ENCODE data around the gene BRIP1.

The BRIP1 gene

GRCh38 chr17:61702450-61702849 is 160.9 kb downstream of the BRIP1 start:
- no peak overlapping the region for H3K4me3 ChIP-seq (ENCODE audit: extremely low read depth, insufficient read depth, low read length, poor library complexity, severe bottlenecking)
- no CpG with 5 or more reads among the region's 3 CpGs for WGBS, 2 experiments (ENCODE audit: insufficient coverage in 2 of 2)
- H3K36me3 ChIP-seq (ENCODE audit: control insufficient read depth, insufficient read depth, low read length): no peaks in the 10 kb centered on the region
- H3K27ac ChIP-seq (ENCODE audit: low read depth, low read length, severe bottlenecking): no peak overlapping the region
- H3K9me3 ChIP-seq (ENCODE audit: control insufficient read depth, low read length): peaks cover 16% of the 10 kb centered on the region
- no peaks in the 10 kb centered on the region for H3K4me1 ChIP-seq (ENCODE audit: control insufficient read depth, insufficient read depth, low read length, poor library complexity, severe bottlenecking)

GRCh38 chr17:61701978-61702377 is 161.3 kb downstream of the BRIP1 start:
- Histone ChIP-seq H3K36me3 (ENCODE audit: control insufficient read depth, insufficient read depth, low read length) (no peaks in the 10 kb centered on the region), H3K9me3 (ENCODE audit: control insufficient read depth, low read length) (peaks cover 16% of the 10 kb centered on the region), H3K4me1 (ENCODE audit: control insufficient read depth, insufficient read depth, low read length, poor library complexity, severe bottlenecking) (no peaks in the 10 kb centered on the region), H3K27ac (ENCODE audit: low read depth, low read length, severe bottlenecking) (no peak overlapping the region), H3K4me3 (ENCODE audit: extremely low read depth, insufficient read depth, low read length, poor library complexity, severe bottlenecking) (no peak overlapping the region)
- 100% methylated on average over 1 of the region's 1 CpG; no CpG with 5 or more reads in 1 of the 2 experiments for WGBS, 2 experiments (ENCODE audit: insufficient coverage in 2 of 2)

GRCh38 chr17:61701334-61701733 is 162.0 kb downstream of the BRIP1 start:
- peaks cover 16% of the 10 kb centered on the region for H3K9me3 ChIP-seq (ENCODE audit: control insufficient read depth, low read length)
- H3K27ac ChIP-seq (ENCODE audit: low read depth, low read length, severe bottlenecking): no peak overlapping the region
- no peaks in the 10 kb centered on the region for H3K4me1 ChIP-seq (ENCODE audit: control insufficient read depth, insufficient read depth, low read length, poor library complexity, severe bottlenecking)
- no CpG with 5 or more reads among the region's 1 CpG for WGBS, 2 experiments (ENCODE audit: insufficient coverage in 2 of 2)
- H3K36me3 ChIP-seq (ENCODE audit: control insufficient read depth, insufficient read depth, low read length): no peaks in the 10 kb centered on the region
- H3K4me3 ChIP-seq (ENCODE audit: extremely low read depth, insufficient read depth, low read length, poor library complexity, severe bottlenecking): no peak overlapping the region

DNA sequence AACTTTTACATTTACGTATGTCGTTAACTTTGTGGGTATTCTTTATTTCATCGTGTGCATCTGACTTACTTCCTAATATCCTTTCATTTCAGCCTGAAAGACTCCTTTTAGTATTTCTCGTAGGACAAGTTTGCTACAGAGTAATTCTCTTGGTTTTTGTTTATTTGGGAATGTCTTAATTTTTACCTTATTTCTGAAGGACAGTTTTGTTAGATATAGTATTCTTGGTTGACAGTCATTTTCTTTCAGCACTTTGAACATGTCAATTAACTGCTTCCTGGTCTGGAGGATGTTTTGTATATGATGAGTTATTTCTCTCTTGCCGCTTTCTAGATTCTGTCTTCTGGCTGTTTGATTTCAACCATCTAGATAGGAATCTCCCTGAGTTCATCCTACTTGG is 163.1 kb downstream of the BRIP1 start:
- no peak overlapping the region for H3K4me3 ChIP-seq (ENCODE audit: extremely low read depth, insufficient read depth, low read length, poor library complexity, severe bottlenecking)
- peaks cover 16% of the 10 kb centered on the region for H3K9me3 ChIP-seq (ENCODE audit: control insufficient read depth, low read length)
- 100% methylated on average over 1 of the region's 5 CpGs; no CpG with 5 or more reads in 1 of the 2 experiments for WGBS, 2 experiments (ENCODE audit: insufficient coverage in 2 of 2)
- H3K27ac ChIP-seq (ENCODE audit: low read depth, low read length, severe bottlenecking): no peak overlapping the region
- no peaks in the 10 kb centered on the region for H3K36me3 ChIP-seq (ENCODE audit: control insufficient read depth, insufficient read depth, low read length)
- no peaks in the 10 kb centered on the region for H3K4me1 ChIP-seq (ENCODE audit: control insufficient read depth, insufficient read depth, low read length, poor library complexity, severe bottlenecking)

DNA sequence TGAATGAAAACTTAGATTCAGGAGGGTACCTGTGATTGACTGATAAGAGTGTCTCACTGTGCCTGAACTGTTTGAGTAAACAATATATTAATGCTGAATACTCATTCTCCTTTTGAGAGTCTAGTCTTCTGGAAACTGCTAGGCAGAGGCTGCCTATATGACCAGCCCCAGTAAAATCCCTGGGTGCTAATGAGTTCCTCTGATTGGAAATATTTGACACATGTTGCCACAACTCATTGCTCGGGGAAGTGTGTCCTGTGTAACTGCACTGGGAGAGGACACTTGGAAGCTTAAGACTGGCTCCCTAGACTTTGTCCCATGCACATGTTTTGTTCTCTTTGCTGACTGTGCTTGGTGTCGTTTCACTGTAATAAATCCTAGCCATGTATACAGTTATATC is 163.6 kb downstream of the BRIP1 start:
- H3K4me1 ChIP-seq (ENCODE audit: control insufficient read depth, insufficient read depth, low read length, poor library complexity, severe bottlenecking): no peaks in the 10 kb centered on the region
- WGBS, 2 experiments (ENCODE audit: insufficient coverage in 2 of 2): 94 to 100% methylated on average over 1 to 2 of the region's 2 CpGs
- H3K36me3 ChIP-seq (ENCODE audit: control insufficient read depth, insufficient read depth, low read length): no peaks in the 10 kb centered on the region
- no peak overlapping the region for H3K27ac ChIP-seq (ENCODE audit: low read depth, low read length, severe bottlenecking)
- peaks cover 16% of the 10 kb centered on the region for H3K9me3 ChIP-seq (ENCODE audit: control insufficient read depth, low read length)
- H3K4me3 ChIP-seq (ENCODE audit: extremely low read depth, insufficient read depth, low read length, poor library complexity, severe bottlenecking): no peak overlapping the region

- H3K4me3 ChIP-seq (ENCODE audit: extremely low read depth, insufficient read depth, low read length, poor library complexity, severe bottlenecking): no peak overlapping the region
- H3K4me1 ChIP-seq (ENCODE audit: control insufficient read depth, insufficient read depth, low read length, poor library complexity, severe bottlenecking): no peaks in the 10 kb centered on the region
- H3K9me3 ChIP-seq (ENCODE audit: control insufficient read depth, low read length): peaks cover 16% of the 10 kb centered on the region
- no CpG with 5 or more reads among the region's 1 CpG for WGBS, 2 experiments (ENCODE audit: insufficient coverage in 2 of 2)
- H3K27ac ChIP-seq (ENCODE audit: low read depth, low read length, severe bottlenecking): no peak overlapping the region
- no peaks in the 10 kb centered on the region for H3K36me3 ChIP-seq (ENCODE audit: control insufficient read depth, insufficient read depth, low read length)
Observed at GRCh38 chr17:61699032-61699431, 164.3 kb downstream of the BRIP1 start.

DNA sequence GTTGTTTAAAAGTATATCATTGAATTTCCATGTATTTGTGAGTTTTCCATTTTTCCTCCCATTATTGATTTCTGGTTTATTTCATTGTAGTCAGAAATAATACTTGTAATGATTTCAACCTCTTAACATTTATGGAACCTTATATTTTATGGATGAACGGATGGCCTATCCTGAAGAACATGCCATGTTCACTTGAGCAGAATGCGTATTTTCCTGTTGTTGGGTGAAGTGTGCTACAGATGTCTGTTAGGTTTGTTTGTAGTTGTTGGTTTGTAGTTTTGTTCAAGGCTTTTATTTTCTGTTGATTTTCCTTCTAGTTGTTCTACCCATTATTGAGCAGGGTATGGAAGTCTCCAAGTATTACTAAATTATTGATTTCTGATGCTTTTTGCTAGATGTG is 165.1 kb downstream of the BRIP1 start:
- H3K4me1 ChIP-seq (ENCODE audit: control insufficient read depth, insufficient read depth, low read length, poor library complexity, severe bottlenecking): no peaks in the 10 kb centered on the region
- no peaks in the 10 kb centered on the region for H3K36me3 ChIP-seq (ENCODE audit: control insufficient read depth, insufficient read depth, low read length)
- H3K4me3 ChIP-seq (ENCODE audit: extremely low read depth, insufficient read depth, low read length, poor library complexity, severe bottlenecking): no peak overlapping the region
- WGBS, 2 experiments (ENCODE audit: insufficient coverage in 2 of 2): 100% methylated on average over 1 of the region's 2 CpGs; no CpG with 5 or more reads in 1 of the 2 experiments
- H3K27ac ChIP-seq (ENCODE audit: low read depth, low read length, severe bottlenecking): no peak overlapping the region
- H3K9me3 ChIP-seq (ENCODE audit: control insufficient read depth, low read length): peaks cover 11% of the 10 kb centered on the region

- Histone ChIP-seq H3K4me1 (ENCODE audit: control insufficient read depth, insufficient read depth, low read length, poor library complexity, severe bottlenecking) (no peaks in the 10 kb centered on the region), H3K27ac (ENCODE audit: low read depth, low read length, severe bottlenecking) (no peak overlapping the region), H3K9me3 (ENCODE audit: control insufficient read depth, low read length) (peaks cover 9% of the 10 kb centered on the region), H3K4me3 (ENCODE audit: extremely low read depth, insufficient read depth, low read length, poor library complexity, severe bottlenecking) (no peak overlapping the region), H3K36me3 (ENCODE audit: control insufficient read depth, insufficient read depth, low read length) (peaks cover 5% of the 10 kb centered on the region)
- no CpG with 5 or more reads among the region's 2 CpGs for WGBS, 2 experiments (ENCODE audit: insufficient coverage in 2 of 2)
Observed at GRCh38 chr17:61695779-61696337, 167.5 kb downstream of the BRIP1 start.

DNA sequence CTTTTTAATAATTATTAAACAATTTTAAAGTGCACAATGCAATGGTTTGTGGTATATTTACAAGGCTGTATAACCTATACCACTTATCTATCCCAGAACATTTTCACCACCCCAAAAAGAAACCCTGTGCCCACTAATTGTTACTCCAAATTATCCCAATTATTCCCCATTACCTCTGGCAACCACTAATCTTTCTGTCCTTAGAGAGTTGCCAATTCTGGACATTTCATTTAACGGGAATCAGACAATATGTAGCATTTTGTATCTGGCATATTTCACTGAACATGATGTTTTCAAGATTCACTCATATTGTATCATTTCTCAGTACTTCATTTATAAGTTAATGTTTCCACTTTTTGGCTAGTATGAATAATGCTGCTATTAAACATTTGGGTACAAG is 169.2 kb downstream of the BRIP1 start:
- Histone ChIP-seq H3K4me3 (ENCODE audit: extremely low read depth, insufficient read depth, low read length, poor library complexity, severe bottlenecking) (no peak overlapping the region), H3K9me3 (ENCODE audit: control insufficient read depth, low read length) (no peaks in the 10 kb centered on the region), H3K27ac (ENCODE audit: low read depth, low read length, severe bottlenecking) (no peak overlapping the region), H3K36me3 (ENCODE audit: control insufficient read depth, insufficient read depth, low read length) (peaks cover 9% of the 10 kb centered on the region), H3K4me1 (ENCODE audit: control insufficient read depth, insufficient read depth, low read length, poor library complexity, severe bottlenecking) (no peaks in the 10 kb centered on the region)
- no CpG with 5 or more reads among the region's 1 CpG for WGBS, 2 experiments (ENCODE audit: insufficient coverage in 2 of 2)

GRCh38 chr17:61689610-61690180 is 173.6 kb downstream of the BRIP1 start:
- Histone ChIP-seq H3K36me3 (ENCODE audit: control insufficient read depth, insufficient read depth, low read length) (peaks cover 12% of the 10 kb centered on the region), H3K9me3 (ENCODE audit: control insufficient read depth, low read length) (no peaks in the 10 kb centered on the region), H3K4me1 (ENCODE audit: control insufficient read depth, insufficient read depth, low read length, poor library complexity, severe bottlenecking) (no peaks in the 10 kb centered on the region), H3K4me3 (ENCODE audit: extremely low read depth, insufficient read depth, low read length, poor library complexity, severe bottlenecking) (no peak overlapping the region), H3K27ac (ENCODE audit: low read depth, low read length, severe bottlenecking) (no peak overlapping the region)
- 80% methylated on average over 2 of the region's 3 CpGs; no CpG with 5 or more reads in 1 of the 2 experiments for WGBS, 2 experiments (ENCODE audit: insufficient coverage in 2 of 2)

DNA sequence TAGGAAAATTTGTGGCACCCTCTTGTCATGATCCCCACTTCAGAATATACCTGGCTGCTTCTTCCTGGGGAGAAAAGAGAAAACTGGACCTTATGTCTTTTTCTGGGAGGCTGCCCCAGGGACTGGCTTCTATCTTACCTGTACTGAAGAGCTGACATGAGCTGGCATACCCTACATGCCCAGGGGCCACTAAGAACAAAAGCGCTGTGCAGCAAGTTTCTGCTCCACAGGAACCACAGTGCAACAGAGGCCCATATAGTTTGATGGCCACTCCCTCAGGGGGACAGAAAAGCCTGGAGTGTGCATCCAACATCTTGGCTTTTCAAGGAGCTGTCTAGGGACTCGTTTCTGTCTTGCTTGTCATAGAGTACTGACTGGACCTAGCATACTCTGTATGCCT is 175.6 kb downstream of the BRIP1 start:
- 92 to 94% methylated on average over 1 to 2 of the region's 2 CpGs for WGBS, 2 experiments (ENCODE audit: insufficient coverage in 2 of 2)
- no peaks in the 10 kb centered on the region for H3K9me3 ChIP-seq (ENCODE audit: control insufficient read depth, low read length)
- no peak overlapping the region for H3K4me3 ChIP-seq (ENCODE audit: extremely low read depth, insufficient read depth, low read length, poor library complexity, severe bottlenecking)
- H3K4me1 ChIP-seq (ENCODE audit: control insufficient read depth, insufficient read depth, low read length, poor library complexity, severe bottlenecking): no peaks in the 10 kb centered on the region
- H3K36me3 ChIP-seq (ENCODE audit: control insufficient read depth, insufficient read depth, low read length): peaks cover 12% of the 10 kb centered on the region
- no peak overlapping the region for H3K27ac ChIP-seq (ENCODE audit: low read depth, low read length, severe bottlenecking)

All from mesodermal cell (in vitro differentiated cells).